BJ (cell line): ENCODE results near the gene NRSN1. TPM values are rescaled to one million over a fixed set of nuclear protein-coding genes. Genes with fewer than 3 reads are reported as not detected.

Source experiments
- CTCF ChIA-PET: fragments of 350-600 bp; formaldehyde crosslinking; extraction: SDS; loops from one replicate; lab custom pipeline; 2021; ENCODE audit warnings: antibody characterized with exemption, inconsistent platforms; lab: Yijun Ruan, JAX
- POLR2A ChIA-PET: fragments of 300-600 bp; sonication (Branson Sonifier 250); formaldehyde crosslinking; extraction: SDS; loops from one replicate; lab custom pipeline; 2021; ENCODE audit warnings: antibody characterized with exemption; lab: Charles Lee
- DNase-seq: peaks from one replicate; pipeline ENCODE4 v3.0.0-alpha.2; 2011; ENCODE audit warnings: low read depth
- H3K27me3 ChIP-seq: 2 replicates; pipeline ENCODE4 v1.6.0; 2011; ENCODE audit warnings: low read length; ENCODE audit not compliant: control insufficient read depth, insufficient read depth
- H3K36me3 ChIP-seq: 2 replicates; pipeline ENCODE4 v1.5.1; 2011; ENCODE audit warnings: low read length; ENCODE audit not compliant: control insufficient read depth, insufficient read depth
- H3K4me3 ChIP-seq: 2 replicates; pipeline ENCODE4 v1.5.1; 2011; ENCODE audit warnings: low read depth, mild to moderate bottlenecking, control low read depth, low read length
- polyA plus RNA-seq: library from polyadenylated mRNA; depleted of rRNA; stranded (reverse); fragments of >200 nt; gene quantifications from 2 replicates; pipeline ENCODE4 v1.2.3, GENCODE V29; 2011
- TF ChIP-seq, protein P1 (sequence below): IDR thresholded peaks from 2 replicates; pipeline ENCODE4 v1.5.1; 2011; ENCODE audit warnings: low read depth, mild to moderate bottlenecking, control low read depth, inconsistent platforms, low read length, moderate library complexity; ENCODE audit not compliant: insufficient read depth

Gene NRSN1
- polyA plus RNA-seq, 1 experiment = not detected

DNA sequence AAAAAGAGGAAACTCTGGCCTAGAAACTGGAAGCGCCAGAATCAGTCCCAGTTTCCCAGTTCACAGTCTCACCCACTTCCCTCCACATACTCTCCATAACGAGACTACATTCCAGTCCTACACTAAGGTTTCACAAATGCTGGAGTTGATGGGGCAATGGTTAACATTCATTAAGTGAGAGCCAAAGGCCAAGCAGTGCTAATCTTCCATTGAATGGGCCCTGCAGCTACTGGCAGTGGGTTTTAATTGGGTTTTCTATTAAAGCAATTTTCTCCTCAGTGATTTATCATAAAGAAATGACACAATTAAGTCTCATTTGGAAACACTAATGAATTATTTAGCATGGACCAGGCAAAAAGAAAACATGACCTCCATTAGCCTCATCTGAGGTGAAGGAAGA, 20.8 kb upstream of the NRSN1 start:
- Histone ChIP-seq H3K36me3 (no peaks in the 10 kb centered on the region), H3K4me3 (no peak overlapping the region), H3K27me3 (no peaks in the 10 kb centered on the region)
- no peak for DNase-seq
- TF ChIP-seq, protein P1, sequence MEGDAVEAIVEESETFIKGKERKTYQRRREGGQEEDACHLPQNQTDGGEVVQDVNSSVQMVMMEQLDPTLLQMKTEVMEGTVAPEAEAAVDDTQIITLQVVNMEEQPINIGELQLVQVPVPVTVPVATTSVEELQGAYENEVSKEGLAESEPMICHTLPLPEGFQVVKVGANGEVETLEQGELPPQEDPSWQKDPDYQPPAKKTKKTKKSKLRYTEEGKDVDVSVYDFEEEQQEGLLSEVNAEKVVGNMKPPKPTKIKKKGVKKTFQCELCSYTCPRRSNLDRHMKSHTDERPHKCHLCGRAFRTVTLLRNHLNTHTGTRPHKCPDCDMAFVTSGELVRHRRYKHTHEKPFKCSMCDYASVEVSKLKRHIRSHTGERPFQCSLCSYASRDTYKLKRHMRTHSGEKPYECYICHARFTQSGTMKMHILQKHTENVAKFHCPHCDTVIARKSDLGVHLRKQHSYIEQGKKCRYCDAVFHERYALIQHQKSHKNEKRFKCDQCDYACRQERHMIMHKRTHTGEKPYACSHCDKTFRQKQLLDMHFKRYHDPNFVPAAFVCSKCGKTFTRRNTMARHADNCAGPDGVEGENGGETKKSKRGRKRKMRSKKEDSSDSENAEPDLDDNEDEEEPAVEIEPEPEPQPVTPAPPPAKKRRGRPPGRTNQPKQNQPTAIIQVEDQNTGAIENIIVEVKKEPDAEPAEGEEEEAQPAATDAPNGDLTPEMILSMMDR = no peak
- CTCF ChIA-PET = no interaction called here
- POLR2A ChIA-PET = no interaction called here

DNA sequence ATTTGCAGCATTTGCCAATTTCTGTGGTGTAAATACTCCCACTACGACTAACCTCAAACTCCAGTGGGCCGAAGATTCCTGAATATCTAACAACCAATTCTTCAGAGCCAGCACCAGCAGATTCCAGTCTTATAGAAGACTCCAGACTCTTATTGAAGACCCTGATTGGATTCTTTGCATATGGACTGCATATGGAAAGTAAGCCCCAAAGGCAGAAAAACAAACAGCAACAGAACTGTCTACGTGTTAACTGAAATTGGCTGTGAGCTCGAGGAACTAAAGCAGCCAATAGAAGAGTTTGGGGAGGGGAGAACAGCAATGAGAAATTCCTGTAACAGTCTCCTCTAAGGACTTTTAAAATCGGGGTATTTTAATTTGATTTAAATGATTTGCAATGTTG, 19.7 kb upstream of the NRSN1 start:
- Histone ChIP-seq H3K4me3 (no peak overlapping the region), H3K36me3 (no peaks in the 10 kb centered on the region), H3K27me3 (no peaks in the 10 kb centered on the region)
- TF ChIP-seq, protein P1 = no peak
- ChIA-PET CTCF (no interaction called here), POLR2A (no interaction called here)
- DNase-seq = no peak

- no peak overlapping the region for H3K4me3 ChIP-seq
- no peaks in the 10 kb centered on the region for H3K27me3 ChIP-seq
- no peak for DNase-seq
- ChIA-PET POLR2A (no interaction called here), CTCF (no interaction called here)
- H3K36me3 ChIP-seq = no peaks in the 10 kb centered on the region
- TF ChIP-seq, protein P1 = no peak
These were observed 18.7 kb upstream of the NRSN1 start for GRCh38 chr6:24107294-24107693.

DNA sequence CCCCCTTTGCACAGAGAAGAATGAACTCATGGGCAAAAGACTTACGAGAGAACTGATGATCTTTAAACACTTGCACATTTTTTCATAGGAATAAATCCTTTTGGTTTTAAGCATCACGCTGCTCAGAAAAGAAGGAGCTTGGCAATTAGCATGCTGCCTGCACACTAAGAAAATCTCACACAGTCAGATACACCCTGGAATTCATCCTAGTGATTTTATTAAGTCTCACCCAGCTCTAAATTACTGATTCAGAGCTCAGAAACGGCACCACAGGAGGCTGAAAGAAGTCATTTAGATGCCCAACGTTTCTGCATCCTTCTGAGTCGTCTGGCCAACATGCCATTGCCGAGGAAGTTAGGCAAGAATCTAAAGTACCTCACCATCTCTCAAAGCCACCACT, 18.0 kb upstream of the NRSN1 start:
- H3K36me3 ChIP-seq = no peaks in the 10 kb centered on the region
- no peak overlapping the region for H3K4me3 ChIP-seq
- ChIA-PET POLR2A (no interaction called here), CTCF (no interaction called here)
- DNase-seq = no peak
- H3K27me3 ChIP-seq = no peaks in the 10 kb centered on the region
- TF ChIP-seq, protein P1 = no peak

DNA sequence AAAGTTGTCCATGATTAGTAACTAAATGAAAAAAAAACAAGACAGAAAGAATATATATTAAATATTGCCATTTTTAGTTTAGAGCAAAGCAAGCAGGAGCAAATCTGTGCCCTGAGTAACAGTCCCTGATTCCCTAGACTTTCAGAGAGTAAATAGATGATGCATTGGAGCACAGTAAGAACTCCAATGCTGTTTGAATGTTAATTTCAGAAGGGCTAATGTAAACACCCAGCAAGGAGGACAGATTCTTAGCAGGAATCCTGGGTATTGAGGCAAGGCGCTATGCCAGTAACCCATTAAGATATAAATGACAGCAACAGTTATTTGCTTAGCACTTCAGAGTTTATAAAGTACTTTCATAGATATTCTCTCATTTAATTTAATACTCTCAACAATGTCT, 15.6 kb upstream of the NRSN1 start:
- Histone ChIP-seq H3K4me3 (no peak overlapping the region), H3K27me3 (no peaks in the 10 kb centered on the region), H3K36me3 (no peaks in the 10 kb centered on the region)
- TF ChIP-seq, protein P1 = no peak
- CTCF ChIA-PET = no interaction called here
- no peak for DNase-seq
- POLR2A ChIA-PET = no interaction called here
